NCI-H2107 treated with DMSO at 0.1 percent for 48 hours (cell line): ENCODE measurements around the gene PAPOLG.
"Not testable (repeated sequence)": the region's sequence is repeated elsewhere in the genome, so short reads cannot be mapped to it uniquely, and the experiment has no call there.

Source experiments
- DNase-seq: peaks from one replicate; lab custom pipeline; 2025; ENCODE audit not compliant: unreplicated experiment; lab: John Stamatoyannopoulos, UW

Gene PAPOLG

DNA sequence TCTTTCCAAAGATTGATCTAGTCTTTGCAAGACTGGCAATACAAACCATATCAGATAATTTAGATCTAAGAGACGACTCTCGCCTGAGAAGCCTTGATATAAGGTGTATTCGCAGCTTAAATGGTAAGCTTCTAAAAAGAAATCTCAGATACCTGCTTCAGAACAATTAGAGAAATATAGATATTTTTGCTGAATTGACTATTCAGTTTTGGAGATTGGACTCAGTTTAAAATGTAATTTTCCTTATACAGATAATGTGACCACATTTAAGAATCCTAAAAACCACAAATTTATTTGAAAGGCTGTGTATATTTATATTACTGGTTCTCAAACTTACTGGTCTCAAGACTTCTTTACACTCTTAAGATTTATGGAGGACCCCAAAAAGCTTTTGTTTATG, 15.4 kb downstream of the PAPOLG start:
- no peak for DNase-seq

DNA sequence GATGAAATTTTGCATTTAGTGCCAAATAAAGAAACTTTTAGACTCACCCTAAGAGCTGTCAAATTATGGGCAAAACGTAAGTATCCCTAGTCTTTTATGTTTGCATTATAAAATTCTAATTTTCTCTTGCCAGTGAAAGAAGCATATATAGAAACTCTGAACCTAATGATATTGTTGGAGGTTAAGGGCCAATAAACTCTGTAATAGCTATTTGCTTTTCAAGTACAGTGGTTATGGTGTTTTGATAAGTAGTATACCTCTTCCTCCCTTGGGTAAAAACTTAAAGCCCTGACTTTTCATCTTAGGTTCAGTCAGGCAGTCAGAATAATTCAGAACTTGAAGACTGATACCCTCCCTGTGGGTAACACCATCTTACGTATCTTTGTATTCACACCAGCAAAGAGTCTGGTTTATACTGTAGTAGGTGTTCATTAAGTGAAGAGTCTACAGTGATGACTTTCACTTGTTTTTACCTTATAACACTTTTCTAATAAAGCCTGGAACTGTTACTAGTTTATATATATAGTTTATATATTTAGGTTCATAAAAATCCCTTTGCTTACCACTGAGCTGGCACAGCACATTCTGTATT, 19.1 kb downstream of the PAPOLG start:
- DNase-seq: no peak

DNA sequence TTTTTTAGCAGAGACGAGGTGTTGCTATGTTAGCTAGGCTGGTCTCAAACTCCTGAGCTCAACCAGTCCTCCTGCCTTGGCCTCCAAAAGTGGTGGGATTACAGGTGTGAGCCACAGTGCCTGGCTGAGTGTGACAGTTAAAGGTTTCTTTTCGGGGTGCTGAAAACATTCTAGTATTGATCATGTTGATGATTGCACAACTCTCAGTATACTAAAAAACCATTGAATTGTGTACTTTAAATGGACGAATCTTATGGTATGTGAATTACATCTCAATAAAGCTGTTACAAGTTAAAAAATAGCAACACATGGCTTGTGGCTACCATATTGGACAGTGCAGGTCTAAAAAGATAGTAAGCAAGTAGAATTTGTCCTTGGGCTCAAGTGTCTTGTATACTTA, 22.3 kb downstream of the PAPOLG start:
- no peak for DNase-seq

DNA sequence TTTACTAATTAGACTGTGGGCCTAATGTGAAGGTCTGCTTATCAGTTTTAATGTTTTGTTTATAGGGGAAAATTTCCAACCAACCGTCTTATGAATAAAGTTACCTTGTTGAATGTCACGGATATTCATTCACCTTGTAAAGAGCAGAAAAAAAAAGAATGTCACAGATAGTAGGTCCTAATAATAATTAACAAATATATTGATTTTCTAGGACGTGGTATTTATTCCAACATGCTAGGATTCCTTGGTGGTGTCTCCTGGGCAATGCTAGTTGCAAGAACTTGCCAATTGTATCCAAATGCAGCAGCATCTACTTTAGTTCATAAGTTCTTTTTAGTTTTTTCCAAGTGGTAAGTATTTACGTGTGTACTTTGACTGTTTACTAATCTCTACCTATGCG, 23.4 kb downstream of the PAPOLG start:
- DNase-seq: no peak

DNA sequence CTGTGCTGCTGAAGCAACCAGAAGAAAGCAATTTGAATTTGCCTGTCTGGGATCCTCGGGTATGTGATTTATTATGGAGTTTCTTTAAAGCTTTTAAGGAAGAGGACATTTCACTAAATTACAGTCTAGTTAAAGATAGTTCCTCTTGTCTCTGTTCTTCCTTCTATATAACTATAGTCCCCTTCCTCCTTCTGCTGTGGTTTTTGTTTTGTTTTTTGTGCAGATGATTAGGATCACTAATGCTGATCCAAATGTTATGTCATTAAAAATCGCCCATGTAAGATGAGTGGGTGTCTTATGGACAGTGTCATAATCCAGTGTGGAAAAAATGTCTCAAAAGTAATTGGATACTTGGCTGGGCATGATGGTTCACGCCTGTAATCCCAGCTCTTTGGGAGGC, 24.7 kb downstream of the PAPOLG start:
- DNase-seq: no peak

DNA sequence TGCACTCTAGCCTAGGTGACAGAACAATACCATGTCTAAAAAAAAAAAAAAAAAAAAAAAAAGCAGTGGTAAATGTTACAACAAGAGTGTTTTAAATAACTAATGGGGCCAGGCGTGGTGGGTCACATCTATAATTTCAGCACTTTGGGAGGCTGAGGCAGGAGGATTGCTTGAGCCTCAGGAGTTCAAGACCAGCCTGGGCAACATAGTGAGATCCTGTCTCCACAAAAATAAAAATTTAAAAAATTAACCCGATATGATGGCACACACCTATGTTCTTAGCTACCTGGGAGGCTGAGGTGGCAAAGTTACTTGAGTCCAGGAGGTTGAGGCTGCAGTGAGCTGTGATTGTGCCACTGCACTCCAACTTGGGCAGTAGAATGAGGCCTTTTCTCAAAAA, 37.1 kb downstream of the PAPOLG start:
- DNase-seq: no peak

DNA sequence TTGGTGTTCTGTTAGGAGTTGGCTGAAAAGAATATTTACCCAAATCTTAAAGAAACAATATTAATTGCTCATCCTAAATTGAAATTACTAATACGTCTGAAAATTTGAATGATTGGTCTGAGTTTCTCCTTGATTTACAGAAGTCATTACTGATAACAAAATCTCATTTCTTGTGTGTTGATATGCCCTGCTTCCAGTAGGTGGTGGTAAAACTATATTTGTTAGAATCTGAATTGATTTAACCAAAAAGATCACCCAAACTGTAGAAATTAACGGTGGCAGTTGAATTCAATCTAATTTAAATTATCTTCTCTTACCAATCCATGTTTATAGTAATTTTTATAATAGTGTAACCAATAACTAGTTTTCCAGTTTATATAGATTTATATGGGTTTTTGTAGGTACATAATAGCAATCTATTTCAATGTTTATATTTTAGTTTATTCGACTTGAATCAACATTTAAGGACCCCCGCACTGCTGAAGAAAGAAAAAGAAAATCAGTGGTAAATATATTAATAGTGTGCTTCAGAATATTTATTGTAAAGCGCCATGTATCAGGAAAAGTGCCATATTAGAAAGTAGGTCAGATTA, 38.3 kb downstream of the PAPOLG start:
- DNase-seq: peak; percentile 19

DNA sequence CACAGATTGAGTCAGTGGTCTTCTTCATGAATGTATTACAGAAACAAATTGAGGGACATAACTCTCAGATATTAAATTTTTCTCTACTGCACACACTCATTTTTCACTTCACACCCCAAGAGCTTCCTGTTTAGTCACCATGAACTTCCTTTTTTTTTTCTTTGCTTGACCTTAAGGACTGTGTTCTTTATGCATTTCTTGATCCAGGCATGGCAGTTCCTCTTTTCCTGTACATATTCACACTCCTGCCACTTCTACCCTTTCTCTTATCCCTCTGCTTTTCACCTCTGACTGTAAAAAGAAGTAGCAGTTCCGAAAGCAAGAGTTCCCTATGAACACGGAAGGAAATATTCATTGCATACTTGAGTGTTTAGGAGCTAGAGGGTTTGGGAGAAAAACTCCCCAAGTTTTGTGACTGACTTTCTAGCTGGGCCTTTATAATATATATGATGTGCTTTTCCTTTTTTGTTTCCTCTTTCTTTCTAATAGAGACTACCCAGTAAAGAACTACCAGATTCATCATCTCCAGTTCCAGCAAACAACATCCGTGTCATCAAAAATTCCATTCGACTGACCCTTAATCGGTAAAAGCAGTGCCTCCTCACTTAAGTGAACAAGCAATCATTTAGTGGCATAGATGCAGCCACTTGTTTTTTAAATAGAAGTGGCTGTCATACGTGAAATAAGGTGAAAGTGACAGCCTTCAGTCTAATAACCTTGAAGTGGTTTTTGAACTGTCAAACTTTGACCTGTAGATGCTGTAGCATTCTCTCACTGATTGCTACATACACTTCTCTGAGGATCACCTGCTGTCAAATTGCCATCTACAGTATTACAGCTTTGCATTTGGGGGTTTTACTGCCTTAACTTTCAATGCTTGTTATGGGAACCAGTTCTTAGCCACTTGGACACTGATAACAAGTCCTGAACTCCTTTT, 40.8 kb downstream of the PAPOLG start:
- DNase-seq: no peak

DNA sequence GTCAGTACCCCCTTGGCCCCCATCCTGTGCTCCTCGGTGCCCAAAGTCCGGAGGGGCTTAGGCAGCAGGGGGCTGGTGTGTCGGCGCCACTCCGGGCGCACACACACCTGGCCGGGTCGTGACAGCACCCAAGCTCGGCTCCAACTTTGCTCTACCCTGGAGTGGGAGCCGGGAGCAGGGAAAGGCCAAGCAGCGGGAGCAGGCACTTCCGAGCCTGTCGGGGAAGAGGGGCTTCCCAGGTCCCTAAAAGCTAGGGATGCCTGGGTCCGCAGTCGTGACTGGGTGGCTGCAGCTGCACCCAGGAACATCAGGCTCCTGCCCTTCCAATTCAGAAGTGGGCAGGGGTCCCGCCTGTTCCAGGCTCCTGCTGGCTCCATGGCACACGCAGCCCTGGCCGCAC, 48.4 kb downstream of the PAPOLG start:
- no peak for DNase-seq

DNA sequence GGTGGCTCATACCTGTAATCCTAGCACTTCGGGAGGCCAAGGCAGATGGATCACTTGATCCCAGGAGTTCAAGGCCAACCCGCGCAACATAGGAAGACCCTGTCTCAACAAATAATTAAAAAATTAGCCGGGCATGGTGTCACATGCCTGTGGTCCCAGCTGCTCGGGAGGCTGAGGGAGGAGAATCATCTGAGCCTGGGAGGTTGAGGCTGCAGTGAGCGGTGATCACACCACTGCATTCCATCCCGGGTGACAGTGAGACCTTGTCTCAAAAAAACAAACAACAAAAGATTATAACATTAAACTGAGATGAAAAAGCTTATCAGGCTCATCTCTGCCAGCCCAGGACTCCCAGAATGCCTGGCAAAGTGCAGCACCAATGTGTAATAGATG, 50.5 kb downstream of the PAPOLG start:
- DNase-seq: no peak

DNA sequence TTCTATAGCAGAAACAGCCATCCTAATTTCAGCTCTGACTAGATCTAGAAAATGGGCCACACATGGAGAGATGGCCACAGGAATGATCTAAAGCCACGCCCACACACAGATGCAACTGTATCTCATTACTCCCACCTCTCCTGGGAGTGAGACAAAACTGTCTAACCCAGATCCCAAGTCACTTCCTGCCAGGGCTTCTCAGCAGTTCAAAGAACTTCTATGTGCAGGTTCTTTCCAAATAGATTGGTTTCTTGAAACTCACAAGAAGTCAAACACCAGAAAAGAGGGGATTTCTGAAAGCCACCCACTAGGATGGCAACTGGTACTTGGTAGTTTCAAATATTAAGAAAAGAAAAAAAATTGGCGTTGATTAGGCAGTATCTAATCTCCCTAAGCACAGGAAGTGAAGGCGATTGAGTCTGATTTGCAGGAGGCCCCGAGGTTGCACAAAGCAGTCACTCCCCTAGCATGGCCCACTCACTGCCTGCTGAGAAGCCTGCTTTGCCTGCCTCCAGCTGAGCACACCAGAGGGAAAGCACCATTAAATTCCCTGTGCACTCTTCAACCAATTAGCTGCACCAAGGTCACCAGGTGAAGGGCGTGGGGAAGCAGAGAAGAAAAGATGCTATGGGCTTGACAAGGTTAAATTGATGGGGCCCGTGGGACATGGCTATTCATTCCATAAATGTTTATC, 51.1 kb downstream of the PAPOLG start:
- DNase-seq: peak; percentile 81

DNA sequence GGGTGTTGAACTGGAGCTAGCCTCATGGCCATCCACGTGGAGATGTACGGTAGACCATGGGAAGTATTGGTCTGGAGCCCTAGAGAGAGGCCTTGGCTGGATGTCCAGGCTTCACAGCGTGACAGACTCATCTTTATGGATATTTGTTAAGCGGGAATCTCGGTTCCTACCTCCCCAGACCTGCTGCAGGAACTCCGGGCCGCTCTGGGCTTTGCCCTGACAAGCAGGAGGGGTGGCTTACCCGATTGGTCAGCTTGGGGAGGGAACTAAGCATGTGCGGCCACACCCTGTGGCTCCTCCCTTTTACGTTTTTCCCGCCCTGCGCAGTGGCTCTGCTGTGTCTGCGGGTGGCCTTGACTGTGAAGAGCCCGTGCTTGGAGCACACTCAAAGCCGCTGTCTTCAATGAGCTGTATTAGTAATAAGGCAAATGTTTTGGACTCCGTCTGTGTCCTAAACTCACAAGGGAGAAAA, 52.3 kb downstream of the PAPOLG start:
- no peak for DNase-seq

DNA sequence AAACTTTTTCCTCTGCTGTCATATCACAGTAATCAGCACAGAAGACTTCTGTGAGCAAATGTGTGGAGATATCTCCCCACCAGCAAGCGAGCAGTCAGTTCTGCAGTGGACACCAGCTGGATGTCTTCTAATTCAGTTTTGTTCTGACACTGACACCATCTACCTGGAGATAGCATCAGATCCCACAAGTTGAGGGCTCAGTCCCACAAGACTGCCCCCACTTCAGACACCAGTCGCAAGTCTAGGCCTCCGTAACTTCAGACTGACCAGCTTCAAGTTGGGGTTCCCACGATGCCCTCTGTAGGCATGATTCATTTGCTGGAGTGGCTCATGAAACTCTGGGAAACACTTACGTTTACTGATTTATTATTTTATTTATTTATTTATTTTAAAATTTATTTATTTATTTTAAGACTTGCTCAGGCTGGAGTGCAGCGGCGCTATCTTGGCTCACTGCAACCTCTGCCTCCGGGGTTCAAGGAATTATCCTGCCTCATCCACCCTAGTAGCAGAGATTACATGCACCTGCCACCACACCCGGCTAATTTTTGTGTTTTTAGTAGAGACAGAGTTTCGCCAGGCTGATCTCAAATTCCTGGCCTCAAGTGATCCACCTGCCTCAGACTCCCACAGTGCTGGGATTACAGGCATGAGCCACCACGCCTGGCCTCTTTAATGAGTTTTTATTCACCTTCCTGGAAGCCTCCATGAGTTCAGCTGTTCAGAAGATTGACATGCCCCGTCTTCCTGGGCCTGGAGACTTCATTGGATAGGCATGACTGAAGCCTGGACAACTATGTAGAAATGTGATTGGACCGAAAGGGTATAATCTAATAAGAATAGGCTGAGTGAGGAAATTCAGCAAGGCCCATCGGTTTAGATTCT, 55.7 kb downstream of the PAPOLG start:
- DNase-seq: no peak

DNA sequence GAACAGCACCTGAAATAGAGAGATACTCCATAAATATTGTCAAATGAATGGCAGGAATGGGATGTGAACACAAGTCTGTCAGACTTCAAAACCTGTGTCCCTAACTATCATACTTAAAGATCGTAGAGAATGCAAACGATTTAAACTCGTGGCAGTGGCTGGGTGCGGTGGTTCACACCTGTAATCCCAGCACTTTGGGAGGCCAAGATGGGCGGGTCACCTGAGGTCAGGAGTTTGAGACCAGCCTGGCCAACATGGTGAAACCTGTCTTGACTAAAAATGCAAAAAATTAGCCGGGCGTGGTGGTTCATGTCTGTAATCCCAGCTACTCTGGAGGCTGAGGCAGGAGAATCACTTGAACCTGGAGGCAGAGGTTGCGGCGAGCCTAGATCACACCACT, 61.1 kb downstream of the PAPOLG start:
- DNase-seq: not testable (repeated sequence)

DNA sequence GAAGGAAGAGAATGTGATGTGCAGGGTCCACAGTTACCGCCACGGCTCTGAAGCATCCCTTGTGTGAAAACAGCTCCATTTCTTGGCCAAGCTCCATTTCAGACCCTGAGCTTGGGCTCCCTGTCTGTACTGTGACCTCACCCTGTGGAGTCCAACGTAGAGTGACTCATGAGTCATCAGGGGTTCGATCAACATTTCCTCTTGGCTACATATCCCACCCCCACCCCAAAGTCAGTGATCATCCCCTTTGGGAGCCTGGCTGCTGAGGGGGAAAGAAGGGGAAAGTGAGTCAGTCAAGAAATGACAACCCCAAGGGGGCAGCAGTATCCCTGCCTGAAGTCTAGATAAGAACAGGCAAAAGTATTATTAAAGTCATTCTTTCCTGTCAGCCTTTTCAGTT, 62.2 kb downstream of the PAPOLG start:
- no peak for DNase-seq

DNA sequence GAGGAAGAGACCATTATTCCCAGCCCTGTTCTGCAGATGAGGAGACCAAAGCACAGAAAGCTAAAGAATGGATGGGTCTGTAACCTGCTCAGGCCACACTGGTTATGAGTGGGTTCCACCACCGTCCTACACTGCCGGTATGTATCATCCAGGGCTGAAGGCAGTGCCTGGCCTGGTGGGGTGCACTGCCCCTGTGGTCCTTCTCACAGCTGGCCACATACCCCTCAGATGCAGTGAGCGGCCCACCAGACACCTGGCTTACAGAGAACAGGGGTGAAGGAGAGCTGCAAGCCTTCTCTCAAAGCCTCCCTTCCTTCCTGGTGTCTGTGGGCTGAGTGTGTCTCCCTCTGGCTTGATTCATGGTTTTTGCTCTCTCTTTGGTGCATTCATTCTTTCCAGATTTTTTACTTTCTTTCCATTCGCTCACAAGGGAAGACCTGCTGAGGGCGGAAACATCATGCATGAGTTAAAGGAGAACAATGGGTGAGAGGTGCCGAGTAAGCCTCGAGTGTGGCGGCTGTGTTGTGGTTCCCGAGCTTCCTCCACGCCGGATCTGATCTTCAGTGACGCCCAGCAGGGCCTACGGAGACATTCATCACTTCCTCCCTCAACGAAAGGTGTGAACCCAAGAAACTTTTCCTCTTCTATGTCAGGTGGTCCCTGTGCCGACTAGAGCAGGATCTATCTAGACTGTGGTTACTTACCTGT, 63.2 kb downstream of the PAPOLG start:
- DNase-seq: no peak

DNA sequence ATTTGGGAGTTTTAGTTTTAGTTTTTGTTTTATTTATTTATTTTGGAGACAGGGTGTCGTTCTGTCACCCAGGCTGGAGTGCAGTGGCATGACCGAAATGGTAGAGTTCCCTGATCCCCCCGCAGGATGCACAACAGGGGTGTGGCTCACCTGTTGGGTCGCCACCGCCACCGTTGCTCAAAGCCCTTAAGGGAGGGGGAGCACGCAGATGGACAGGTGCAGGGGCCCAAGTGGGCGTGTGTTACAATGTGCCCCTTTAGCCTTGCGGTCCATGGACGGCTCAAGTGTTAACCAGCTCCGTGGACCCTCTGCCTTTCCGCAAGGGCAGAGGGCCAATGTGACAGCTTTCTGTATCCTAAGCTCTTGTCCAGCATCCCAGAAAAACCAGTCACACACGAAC, 63.9 kb downstream of the PAPOLG start:
- DNase-seq: no peak

DNA sequence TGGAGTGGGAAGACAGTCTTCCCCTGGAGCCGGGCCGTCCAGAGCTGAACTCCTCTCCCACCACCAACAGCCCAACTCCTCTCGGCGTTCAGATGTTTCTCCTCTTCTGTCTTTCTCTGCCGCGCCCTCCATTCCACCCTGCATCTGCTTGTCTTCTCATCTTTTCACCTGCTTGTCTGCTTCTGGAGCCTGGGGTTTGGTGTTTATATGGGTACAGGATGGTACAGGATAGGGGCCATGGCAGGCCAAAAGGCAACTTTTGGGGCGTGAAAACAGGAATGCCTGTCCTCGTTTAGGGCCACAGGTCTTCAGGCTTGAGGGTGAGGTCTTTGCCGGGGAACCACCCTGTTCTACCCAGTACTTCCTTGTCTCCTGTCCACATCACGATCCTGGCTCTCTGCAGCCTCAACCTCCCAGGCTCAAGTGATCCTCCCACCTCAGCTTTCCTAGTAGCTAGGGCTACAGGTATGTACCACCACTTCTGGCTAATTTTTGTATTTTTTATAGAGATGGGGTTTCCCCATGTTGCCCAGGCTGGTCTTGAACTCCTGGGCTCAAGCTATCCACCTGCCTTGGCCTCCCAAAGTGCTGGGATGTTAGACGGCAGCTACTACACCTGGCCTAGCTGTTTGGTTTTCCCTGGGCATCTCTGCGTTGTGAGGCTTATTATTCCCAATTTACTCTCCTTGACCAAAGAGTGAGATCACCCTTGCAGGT, 64.5 kb downstream of the PAPOLG start:
- no peak for DNase-seq

DNA sequence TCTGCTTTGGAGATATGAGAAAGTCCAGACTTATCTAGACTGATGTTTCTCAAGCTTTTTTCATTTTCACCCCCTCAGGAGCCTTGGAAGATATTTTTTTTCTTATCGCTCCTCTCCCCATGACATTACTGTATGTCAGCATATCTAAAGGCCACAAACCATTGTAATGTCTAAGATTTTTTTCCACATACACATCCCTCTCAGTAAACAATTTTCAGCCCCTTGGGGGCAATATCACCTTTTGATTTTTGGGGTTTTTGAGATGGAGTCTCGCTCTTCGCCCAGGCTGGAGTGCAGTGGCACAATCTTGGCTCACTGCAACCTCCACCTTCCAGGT, 65.0 kb downstream of the PAPOLG start:
- DNase-seq: no peak
